ENCODE results near the gene DCST2. TPM values are rescaled to one million over a fixed set of nuclear protein-coding genes. Genes with fewer than 3 reads are reported as not detected.

The DCST2 gene
- total RNA-seq, 4 donors from 2014 or later = 0.33 to 4.2 (median 0.50) TPM; not detected in 1

GRCh38 chr1:155017946-155018316 lies 15.7 kb downstream of the DCST2 start:
- intact Hi-C loops (cut with DNase I) = no loop called here
- DNase-seq = no peak
- TF ChIP-seq, protein P1, sequence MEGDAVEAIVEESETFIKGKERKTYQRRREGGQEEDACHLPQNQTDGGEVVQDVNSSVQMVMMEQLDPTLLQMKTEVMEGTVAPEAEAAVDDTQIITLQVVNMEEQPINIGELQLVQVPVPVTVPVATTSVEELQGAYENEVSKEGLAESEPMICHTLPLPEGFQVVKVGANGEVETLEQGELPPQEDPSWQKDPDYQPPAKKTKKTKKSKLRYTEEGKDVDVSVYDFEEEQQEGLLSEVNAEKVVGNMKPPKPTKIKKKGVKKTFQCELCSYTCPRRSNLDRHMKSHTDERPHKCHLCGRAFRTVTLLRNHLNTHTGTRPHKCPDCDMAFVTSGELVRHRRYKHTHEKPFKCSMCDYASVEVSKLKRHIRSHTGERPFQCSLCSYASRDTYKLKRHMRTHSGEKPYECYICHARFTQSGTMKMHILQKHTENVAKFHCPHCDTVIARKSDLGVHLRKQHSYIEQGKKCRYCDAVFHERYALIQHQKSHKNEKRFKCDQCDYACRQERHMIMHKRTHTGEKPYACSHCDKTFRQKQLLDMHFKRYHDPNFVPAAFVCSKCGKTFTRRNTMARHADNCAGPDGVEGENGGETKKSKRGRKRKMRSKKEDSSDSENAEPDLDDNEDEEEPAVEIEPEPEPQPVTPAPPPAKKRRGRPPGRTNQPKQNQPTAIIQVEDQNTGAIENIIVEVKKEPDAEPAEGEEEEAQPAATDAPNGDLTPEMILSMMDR (IDR thresholded peaks at IDR 0.05) = no peak
- TF ChIP-seq POLR2A (IDR thresholded peaks at IDR 0.05) = no peak
- Histone ChIP-seq H3K27me3 (no peaks in the 10 kb centered on the region), H3K27ac (peak overlapping the region; percentile 81 to 90 (median 89)), H3K4me3 (replicated peaks in 1 of 3) (no peak overlapping the region), H3K36me3 (peaks cover 19 to 22% of the 10 kb centered on the region in 2 donors), H3K9me3 (no peaks in the 10 kb centered on the region), H3K4me1 (peaks cover 30 to 46% of the 10 kb centered on the region in 2 donors)
- 55 to 57% methylated on average over 5 of the region's 6 CpGs for WGBS, 2 donors

DNA sequence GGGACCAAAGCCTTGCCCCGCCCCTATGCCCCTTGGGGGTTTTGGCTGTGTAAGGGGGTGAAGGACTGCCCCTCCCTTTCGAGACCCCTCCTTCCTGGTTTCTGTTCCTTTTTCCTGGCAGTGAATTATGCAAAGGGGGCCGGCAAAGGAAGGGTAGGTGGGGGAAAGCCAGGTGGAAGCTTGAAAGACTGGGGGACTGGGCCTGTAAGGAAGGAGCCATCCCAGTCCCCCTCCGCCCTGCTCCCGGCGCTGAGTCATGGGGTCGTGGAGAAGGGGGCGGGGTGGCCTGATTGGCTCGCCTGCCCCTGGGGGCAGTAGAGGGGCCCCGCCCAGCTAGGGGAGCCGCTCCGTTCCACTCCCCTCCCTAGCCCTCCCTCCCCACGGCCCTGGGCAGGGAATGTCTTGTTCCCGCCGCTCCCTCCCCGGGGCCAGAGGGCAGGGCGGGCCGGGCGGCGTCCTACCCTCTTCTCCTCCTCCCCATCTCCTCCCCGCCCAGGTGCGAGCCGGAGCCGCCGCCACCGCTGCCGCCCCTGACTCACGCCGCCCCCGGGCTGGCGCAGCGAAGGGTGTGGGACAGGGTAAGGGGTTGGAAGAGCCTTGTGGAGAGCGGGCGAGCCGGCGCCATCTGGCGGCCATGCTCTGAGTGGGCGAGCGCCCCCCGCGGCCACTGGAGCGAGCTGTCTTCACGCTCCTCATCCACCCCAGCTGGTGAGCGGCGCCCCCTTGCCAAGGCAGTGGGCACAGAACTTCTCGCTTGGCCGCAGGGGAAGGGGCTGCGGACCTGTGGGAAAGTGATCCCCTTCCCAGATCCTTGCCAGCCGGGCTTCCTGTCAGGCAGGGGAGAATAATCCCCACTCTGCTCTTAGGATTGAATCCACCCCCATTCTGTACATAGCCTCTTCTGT lies 16.3 kb downstream of the DCST2 start:
- TF ChIP-seq POLR2A (IDR thresholded peaks at IDR 0.05) = peak in 1 of 2 donors; percentile 64
- TF ChIP-seq, protein P1 (IDR thresholded peaks at IDR 0.05) = peak; percentile 94 to 99 (median 97)
- H3K27me3 ChIP-seq = no peaks in the 10 kb centered on the region
- H3K27ac ChIP-seq = peak overlapping the region; percentile 81 to 90 (median 89)
- intact Hi-C loops (cut with DNase I) = no loop called here
- H3K4me3 ChIP-seq (replicated peaks in 1 of 3) = peak overlapping the region in 1 of 3 donors; percentile 20
- no peaks in the 10 kb centered on the region for H3K9me3 ChIP-seq
- 10 to 13% methylated on average over 17 to 24 of the region's 49 CpGs for WGBS, 2 donors
- DNase-seq = peak; percentile 93 to 97
- H3K4me1 ChIP-seq = peaks cover 31 to 50% of the 10 kb centered on the region in 2 donors
- peaks cover 19 to 22% of the 10 kb centered on the region in 2 donors for H3K36me3 ChIP-seq

DNA sequence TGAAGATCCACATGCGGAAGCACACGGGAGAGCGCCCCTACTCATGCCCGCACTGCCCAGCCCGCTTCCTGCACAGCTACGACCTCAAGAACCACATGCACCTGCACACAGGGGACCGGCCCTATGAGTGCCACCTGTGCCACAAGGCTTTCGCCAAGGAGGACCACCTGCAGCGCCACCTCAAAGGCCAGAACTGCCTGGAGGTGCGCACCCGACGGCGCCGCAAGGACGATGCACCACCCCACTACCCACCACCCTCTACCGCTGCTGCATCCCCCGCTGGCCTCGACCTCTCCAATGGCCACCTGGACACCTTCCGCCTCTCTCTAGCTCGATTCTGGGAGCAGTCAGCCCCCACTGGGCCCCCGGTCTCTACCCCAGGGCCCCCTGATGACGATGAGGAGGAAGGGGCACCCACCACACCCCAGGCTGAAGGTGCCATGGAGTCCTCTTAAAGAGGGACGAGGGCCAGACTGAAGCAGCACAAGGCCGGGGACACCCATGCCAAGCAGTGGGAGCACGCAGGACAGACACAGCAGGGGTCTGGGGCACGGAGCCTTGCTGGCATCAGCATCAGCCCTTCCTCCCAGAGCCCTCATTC lies 17.2 kb downstream of the DCST2 start:
- intact Hi-C loops (cut with DNase I) = no loop called here
- no peak for DNase-seq
- 81 to 97% methylated on average over 14 to 22 of the region's 26 CpGs for WGBS, 2 donors
- TF ChIP-seq, protein P1 (IDR thresholded peaks at IDR 0.05) = no peak
- TF ChIP-seq POLR2A (IDR thresholded peaks at IDR 0.05) = no peak
- no peak overlapping the region for H3K4me3 ChIP-seq (replicated peaks in 1 of 3)
- no peaks in the 10 kb centered on the region for H3K9me3 ChIP-seq
- peaks cover 41 to 60% of the 10 kb centered on the region in 2 donors for H3K4me1 ChIP-seq
- H3K27me3 ChIP-seq = no peaks in the 10 kb centered on the region
- H3K36me3 ChIP-seq = peaks cover 19 to 22% of the 10 kb centered on the region in 2 donors
- H3K27ac ChIP-seq = peak overlapping the region; percentile 81 to 90 (median 89)

DNA sequence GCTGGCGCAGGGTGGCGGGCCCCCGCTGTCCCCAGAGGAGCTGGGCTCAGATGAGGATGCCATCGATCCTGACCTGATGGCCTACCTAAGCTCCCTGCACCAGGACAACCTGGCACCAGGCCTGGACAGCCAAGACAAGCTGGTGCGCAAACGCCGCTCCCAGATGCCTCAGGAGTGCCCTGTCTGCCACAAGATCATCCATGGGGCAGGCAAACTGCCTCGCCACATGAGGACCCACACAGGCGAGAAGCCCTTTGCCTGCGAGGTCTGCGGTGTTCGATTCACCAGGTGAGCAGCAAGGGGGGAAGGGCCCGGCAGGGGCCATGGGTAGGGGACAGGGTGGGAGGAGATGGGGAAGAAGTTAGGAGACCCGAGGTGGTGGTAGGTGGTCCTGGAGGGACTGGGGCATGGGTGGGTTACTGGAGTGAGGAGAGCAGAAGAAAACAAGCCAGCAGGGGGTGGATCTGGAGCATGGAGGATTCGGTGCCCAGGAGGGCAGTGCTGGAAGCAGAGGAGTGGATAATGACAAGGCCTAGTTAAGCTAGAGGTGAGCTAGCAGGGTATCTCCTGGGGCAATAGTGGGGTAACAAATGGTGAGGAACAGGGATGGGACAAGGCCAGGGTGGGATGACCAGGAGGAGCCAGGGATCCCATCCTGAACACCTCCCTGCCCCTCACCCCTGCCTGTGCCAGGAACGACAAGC lies 17.9 kb downstream of the DCST2 start:
- peak overlapping the region in 1 of 3 donors; percentile 18 for H3K27ac ChIP-seq
- intact Hi-C loops (cut with DNase I) = no loop called here
- peaks cover 19 to 22% of the 10 kb centered on the region in 2 donors for H3K36me3 ChIP-seq
- H3K4me1 ChIP-seq = peaks cover 47 to 66% of the 10 kb centered on the region in 2 donors
- whole genome bisulfite sequencing, 2 donors = 84 to 88% methylated on average over 8 to 9 of the region's 16 CpGs
- no peak overlapping the region for H3K4me3 ChIP-seq (replicated peaks in 1 of 3)
- no peaks in the 10 kb centered on the region for H3K9me3 ChIP-seq
- DNase-seq = no peak
- H3K27me3 ChIP-seq = no peaks in the 10 kb centered on the region
- TF ChIP-seq POLR2A (IDR thresholded peaks at IDR 0.05) = no peak
- TF ChIP-seq, protein P1 (IDR thresholded peaks at IDR 0.05) = no peak
